Thyroid gland (tissue), 4 donors: ENCODE results near the gene PPIF.

Experiments used
- CTCF ChIP-seq, 6 experiments: fragments of 200-600 bp in 3 of 6; fragments of 450-650 bp in 3 of 6; sonication (generic) in 3 of 6; IDR thresholded peaks; one replicate each; pipeline ENCODE4 v1.5.1; 2016 to 2019; ENCODE audit warnings: antibody characterized with exemption in 6 of 6, mild to moderate bottlenecking in 2 of 6, inconsistent platforms in 1 of 6, moderate library complexity in 1 of 6
- POLR2A ChIP-seq, 2 donors: fragments of 450-650 bp; IDR thresholded peaks; one replicate each; pipeline ENCODE4 v1.6.1; 2017; ENCODE audit warnings: antibody characterized with exemption in 2 of 2, mild to moderate bottlenecking in 2 of 2, moderate library complexity in 1 of 2

GRCh38 chr10:79352035-79352877 lies 5.0 kb downstream of the PPIF start:
- TF ChIP-seq CTCF (IDR thresholded peaks at IDR 0.05) (no peak), POLR2A (IDR thresholded peaks at IDR 0.05) (no peak)
